Upper lobe of left lung (tissue), 4 donors: ENCODE data around the gene DRD3.

ENCODE experiments used
- POLR2A ChIP-seq, 4 donors: fragments of 450-650 bp; IDR thresholded peaks; one replicate each; pipeline ENCODE4 v1.5.1; 2016 to 2017; ENCODE audit warnings: antibody characterized with exemption in 4 of 4, mild to moderate bottlenecking in 2 of 4
- POLR2AphosphoS5 ChIP-seq, 2 donors: sonication (generic); formaldehyde crosslinking; IDR thresholded peaks; one replicate each; pipeline ENCODE4 v1.5.1; 2017; ENCODE audit warnings: antibody characterized with exemption in 2 of 2
- TF ChIP-seq, protein P1 (sequence below), 6 experiments: fragments of 450-650 bp in 4 of 6; fragments of 200-600 bp in 2 of 6; sonication (generic) in 2 of 6; IDR thresholded peaks; one replicate each; pipeline ENCODE4 v1.5.1; 2016 to 2019; ENCODE audit warnings: antibody characterized with exemption in 6 of 6

DNA sequence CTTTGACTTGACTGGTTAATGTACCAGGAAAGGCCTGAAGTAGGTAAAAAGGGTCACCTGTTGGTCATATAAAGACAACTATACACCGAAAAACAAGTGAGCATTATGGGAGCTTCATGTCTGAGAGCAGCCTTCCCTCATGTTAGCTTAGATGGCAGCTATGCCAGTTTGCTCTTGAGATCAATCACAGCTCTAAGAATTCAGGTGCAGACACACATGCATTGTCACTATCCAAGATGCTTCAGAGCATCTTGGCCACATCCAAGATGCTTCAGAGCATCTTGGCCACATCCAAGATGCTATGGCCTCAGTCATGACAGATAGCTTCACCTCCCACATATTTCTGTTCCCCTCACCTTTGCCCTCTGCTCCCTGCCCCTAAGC, 43.0 kb upstream of the DRD3 start:
- TF ChIP-seq, protein P1, sequence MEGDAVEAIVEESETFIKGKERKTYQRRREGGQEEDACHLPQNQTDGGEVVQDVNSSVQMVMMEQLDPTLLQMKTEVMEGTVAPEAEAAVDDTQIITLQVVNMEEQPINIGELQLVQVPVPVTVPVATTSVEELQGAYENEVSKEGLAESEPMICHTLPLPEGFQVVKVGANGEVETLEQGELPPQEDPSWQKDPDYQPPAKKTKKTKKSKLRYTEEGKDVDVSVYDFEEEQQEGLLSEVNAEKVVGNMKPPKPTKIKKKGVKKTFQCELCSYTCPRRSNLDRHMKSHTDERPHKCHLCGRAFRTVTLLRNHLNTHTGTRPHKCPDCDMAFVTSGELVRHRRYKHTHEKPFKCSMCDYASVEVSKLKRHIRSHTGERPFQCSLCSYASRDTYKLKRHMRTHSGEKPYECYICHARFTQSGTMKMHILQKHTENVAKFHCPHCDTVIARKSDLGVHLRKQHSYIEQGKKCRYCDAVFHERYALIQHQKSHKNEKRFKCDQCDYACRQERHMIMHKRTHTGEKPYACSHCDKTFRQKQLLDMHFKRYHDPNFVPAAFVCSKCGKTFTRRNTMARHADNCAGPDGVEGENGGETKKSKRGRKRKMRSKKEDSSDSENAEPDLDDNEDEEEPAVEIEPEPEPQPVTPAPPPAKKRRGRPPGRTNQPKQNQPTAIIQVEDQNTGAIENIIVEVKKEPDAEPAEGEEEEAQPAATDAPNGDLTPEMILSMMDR (IDR thresholded peaks at IDR 0.05), result no peak
- TF ChIP-seq POLR2A (IDR thresholded peaks at IDR 0.05) (no peak), POLR2AphosphoS5 (IDR thresholded peaks at IDR 0.05) (no peak)
